NCI-H2107 (cell line): ENCODE data around the gene LIN7A.
"Not testable (repeated sequence)": the region's sequence is repeated elsewhere in the genome, so short reads cannot be mapped to it uniquely, and the experiment has no call there.

Experiments used
- DNase-seq: peaks from one replicate; lab custom pipeline; 2025; lab: John Stamatoyannopoulos, UW

The LIN7A gene

GRCh38 chr12:80807640-80808288 is 130.0 kb downstream of the LIN7A start:
- no peak for DNase-seq

GRCh38 chr12:80805106-80805505 is 132.6 kb downstream of the LIN7A start:
- no peak for DNase-seq

- no peak for DNase-seq
Measured at GRCh38 chr12:80802652-80803400, 134.9 kb downstream of the LIN7A start.

- no peak for DNase-seq
Measured at GRCh38 chr12:80798281-80798680, 139.5 kb downstream of the LIN7A start.

- DNase-seq = no peak
Measured at GRCh38 chr12:80794551-80794950, 143.2 kb downstream of the LIN7A start.

- no peak for DNase-seq
Measured at GRCh38 chr12:80792861-80793260, 144.9 kb downstream of the LIN7A start.

GRCh38 chr12:80791863-80792262 is 145.9 kb downstream of the LIN7A start:
- DNase-seq = no peak

- DNase-seq = not testable (repeated sequence)
Measured at GRCh38 chr12:80788407-80788806, 149.3 kb downstream of the LIN7A start.

GRCh38 chr12:80782963-80783470 is 154.7 kb downstream of the LIN7A start:
- not testable (repeated sequence) for DNase-seq

- no peak for DNase-seq
Measured at GRCh38 chr12:80781313-80781712, 156.4 kb downstream of the LIN7A start.

GRCh38 chr12:80780746-80781145 is 157.0 kb downstream of the LIN7A start:
- no peak for DNase-seq

GRCh38 chr12:80778005-80778541 is 159.7 kb downstream of the LIN7A start:
- DNase-seq = peak; percentile 74

- no peak for DNase-seq
Measured at GRCh38 chr12:80777587-80777986, 160.1 kb downstream of the LIN7A start.

GRCh38 chr12:80776706-80777105 is 161.0 kb downstream of the LIN7A start:
- no peak for DNase-seq

GRCh38 chr12:80770958-80771357 is 166.8 kb downstream of the LIN7A start:
- DNase-seq = no peak

GRCh38 chr12:80769553-80770140 is 168.1 kb downstream of the LIN7A start:
- no peak for DNase-seq

- no peak for DNase-seq
Measured at GRCh38 chr12:80766897-80767296, 170.8 kb downstream of the LIN7A start.

- DNase-seq = no peak
Measured at GRCh38 chr12:80766210-80766609, 171.5 kb downstream of the LIN7A start.

- peak; percentile 39 for DNase-seq
Measured at GRCh38 chr12:80763874-80764273, 173.9 kb downstream of the LIN7A start.

- DNase-seq = no peak
Measured at GRCh38 chr12:80761838-80762237, 175.9 kb downstream of the LIN7A start.

GRCh38 chr12:80756875-80757274 is 180.9 kb downstream of the LIN7A start:
- no peak for DNase-seq

GRCh38 chr12:80754274-80754673 is 183.5 kb downstream of the LIN7A start:
- no peak for DNase-seq

- DNase-seq = no peak
Measured at GRCh38 chr12:80752464-80752863, 185.3 kb downstream of the LIN7A start.
